GM12878 (cell line): ENCODE measurements around the gene CRTAP. TPM values are rescaled to one million over a fixed set of nuclear protein-coding genes. Genes with fewer than 3 reads are reported as not detected.

ENCODE experiments used
- ATAC-seq: fragments of 200-7000 bp; cut with Tn5 transposase; 3 replicates; pipeline ENCODE4 v1.9.1; 2020; ENCODE audit warnings: mild to moderate bottlenecking, moderate library complexity
- BruUV-seq: library from RNA; stranded (reverse); fragments of 400-500 nt; replicated peaks from 2 replicates; lab custom pipeline; 2021; lab: Mats Ljungman, UMichigan
- CTCF ChIA-PET: fragments of 300-600 bp; sonication (Branson Sonifier 250); formaldehyde crosslinking; extraction: SDS; loops from one replicate; lab custom pipeline; 2021; ENCODE audit warnings: inconsistent platforms; lab: Yijun Ruan, JAX
- POLR2A ChIA-PET: fragments of 350-600 bp; formaldehyde crosslinking; extraction: SDS; loops from one replicate; lab custom pipeline; 2021; ENCODE audit warnings: inconsistent platforms; lab: Charles Lee
- RAD21 ChIA-PET: fragments of 300-600 bp; sonication (Branson Sonifier 250); formaldehyde crosslinking; loops from one replicate; lab custom pipeline; 2023; ENCODE audit warnings: antibody characterized with exemption; ENCODE audit not compliant: unreplicated experiment; lab: Charles Lee
- SMC1A ChIA-PET: fragments of 300-600 bp; sonication (Branson Sonifier 250); formaldehyde crosslinking; loops from one replicate; lab custom pipeline; 2023; ENCODE audit not compliant: unreplicated experiment, uncharacterized antibody; lab: Charles Lee
- DNase-seq: peaks from one replicate; pipeline ENCODE4 v3.0.0-alpha.2; 2011; ENCODE audit warnings: low read depth, low spot score
- FAIRE-seq: peaks from 3 replicates; lab custom pipeline; 2011; peaks lifted over from hg19 to GRCh38; lab: Jason Lieb, UNC
- H2AFZ ChIP-seq: 2 replicates; pipeline ENCODE4 v1.6.0; 2011; ENCODE audit warnings: low read depth, low read length, control low read depth; ENCODE audit not compliant: control insufficient read depth
- H3K27ac ChIP-seq: 2 replicates; pipeline ENCODE4 v1.5.1; 2011; ENCODE audit warnings: control low read depth; ENCODE audit not compliant: control insufficient read depth, insufficient read depth
- H3K27me3 ChIP-seq, 2 experiments: replicated peaks in 1 of 2; 2 replicates each; pipeline versions ENCODE4 v1.6.0 to v1.6.1; 2011; ENCODE audit warnings: low read length in 1 of 2; ENCODE audit not compliant: control insufficient read depth in 2 of 2, insufficient read depth in 2 of 2
- H3K36me3 ChIP-seq, 2 experiments: 2 replicates each; pipeline ENCODE4 v1.5.1; 2011; ENCODE audit warnings: low read length in 1 of 2; ENCODE audit not compliant: control insufficient read depth in 2 of 2, insufficient read depth in 2 of 2
- H3K4me1 ChIP-seq: 2 replicates; pipeline ENCODE4 v1.6.1; 2011; ENCODE audit warnings: mild to moderate bottlenecking, low read length, moderate library complexity, mixed read lengths; ENCODE audit not compliant: control insufficient read depth, insufficient read depth
- H3K4me2 ChIP-seq: 2 replicates; pipeline ENCODE4 v1.6.0; 2011; ENCODE audit warnings: control low read depth; ENCODE audit not compliant: control insufficient read depth, insufficient read depth
- H3K4me3 ChIP-seq: fragments of 200-600 bp; sonication (generic); 2 replicates; pipeline ENCODE4 v1.5.1; 2016
- H3K79me2 ChIP-seq: 2 replicates; pipeline ENCODE4 v1.6.0; 2011; ENCODE audit warnings: low read length; ENCODE audit not compliant: control insufficient read depth, insufficient read depth
- H3K9ac ChIP-seq: 2 replicates; pipeline ENCODE4 v1.8.0; 2011; ENCODE audit warnings: low read length, control low read depth, mixed read lengths; ENCODE audit not compliant: control insufficient read depth, insufficient read depth
- H3K9me3 ChIP-seq: replicated peaks from 3 replicates; pipeline ENCODE4 v1.5.1; 2011; ENCODE audit warnings: mild to moderate bottlenecking, low read length; ENCODE audit not compliant: control insufficient read depth, insufficient read depth
- H4K20me1 ChIP-seq: 2 replicates; pipeline ENCODE4 v1.6.0; 2011; ENCODE audit not compliant: control insufficient read depth, insufficient read depth
- EGR1 ChIP-seq, 2 experiments: IDR thresholded peaks; 1 replicate in 1 of 2; 2 replicates in 1 of 2; pipeline ENCODE4 v1.6.1; 2011 to 2012; ENCODE audit warnings: low read depth in 2 of 2, low read length in 2 of 2, borderline replicate concordance in 1 of 2, mild to moderate bottlenecking in 1 of 2, moderate library complexity in 1 of 2
- MEF2B ChIP-seq: fragments of 450-650 bp; IDR thresholded peaks from 2 replicates; pipeline ENCODE4 v1.6.1; 2018; ENCODE audit warnings: mild to moderate bottlenecking, moderate library complexity; ENCODE audit not compliant: partially characterized antibody, poor library complexity, severe bottlenecking
- MXI1 ChIP-seq: fragments of 150-350 bp; IDR thresholded peaks from 2 replicates; pipeline ENCODE4 v1.6.1; 2011; ENCODE audit warnings: low read depth, mild to moderate bottlenecking, inconsistent platforms, low read length, improper control_type of control experiment
- NBN ChIP-seq: fragments of 450-650 bp; IDR thresholded peaks from 2 replicates; pipeline ENCODE4 v1.6.1; 2016
- NFYB ChIP-seq: IDR thresholded peaks from 2 replicates; pipeline ENCODE4 v1.6.1; 2011; ENCODE audit warnings: low read depth, mild to moderate bottlenecking, low read length, improper control_type of control experiment, moderate library complexity; ENCODE audit not compliant: insufficient read depth
- POU2F2 ChIP-seq: IDR thresholded peaks from 3 replicates; pipeline ENCODE4 v1.6.1; 2011; ENCODE audit warnings: low read depth, mild to moderate bottlenecking, low read length, borderline replicate concordance
- SREBF2 ChIP-seq: IDR thresholded peaks from 2 replicates; pipeline ENCODE4 v1.6.1; 2012; ENCODE audit warnings: mild to moderate bottlenecking, low read length
- STAT1 ChIP-seq: fragments of 450-650 bp; conservative IDR thresholded peaks from 2 replicates; pipeline ENCODE4 v1.6.1; 2014; ENCODE audit warnings: antibody characterized with exemption, mild to moderate bottlenecking
- TCF7 ChIP-seq: IDR thresholded peaks from 2 replicates; pipeline ENCODE4 v1.6.1; 2014; ENCODE audit warnings: antibody characterized with exemption, borderline replicate concordance
- YBX1 ChIP-seq: fragments of 450-650 bp; IDR thresholded peaks from 2 replicates; pipeline ENCODE4 v1.6.1; 2016; ENCODE audit warnings: antibody characterized with exemption
- ZNF274 ChIP-seq: IDR thresholded peaks from one replicate; pipeline ENCODE4 v1.8.0; 2011; ENCODE audit not compliant: insufficient read length, insufficient read depth
- ZZZ3 ChIP-seq: IDR thresholded peaks from 2 replicates; pipeline ENCODE4 v1.6.1; 2011; ENCODE audit warnings: low read depth; ENCODE audit not compliant: control insufficient read depth, insufficient read length
- WGBS: methylation state at CpG from one replicate; pipeline ENCODE4 v1.1.6; 2016; ENCODE audit warnings: low lambda C conversion rate; ENCODE audit not compliant: insufficient replicate concordance, insufficient coverage; ENCODE audit errors: missing lambda C conversion rate; 5-methylcytosine and 5-hydroxymethylcytosine counted together
- in situ Hi-C: fragments of 300-500 bp; cut with MboI; formaldehyde crosslinking; loops from 9 replicates; pipeline ENCODE4 v1.14.3; 2018; ENCODE audit warnings: mixed read lengths
- intact Hi-C: fragments of 100-400 bp; cut with micrococcal nuclease; formaldehyde crosslinking; loops from one replicate; pipeline ENCODE4 v1.14.2; 2022; ENCODE audit not compliant: unreplicated experiment
- polyA plus RNA-seq, 11 experiments: library from polyadenylated mRNA; depleted of rRNA in 4 of 11; unstranded in 6 of 11; stranded (reverse) in 5 of 11; fragments of >200 nt; fragmentation: Nextera tagmentation in 4 of 11; fragmentation: Illumina TruSeq in 1 of 11; extraction: Ambion mirVana in 4 of 11; extraction: Trizol in 1 of 11; gene quantifications; 1 replicate in 1 of 11; 2 replicates in 10 of 11; pipeline versions ENCODE4 v1.2.1 to v1.2.3, GENCODE V29; 2011 to 2016; ENCODE audit warnings: inconsistent platforms in 2 of 11, missing spikeins in 2 of 11, low read depth in 1 of 11
- total RNA-seq, 4 experiments: library from RNA; depleted of rRNA in 3 of 4; stranded (reverse); fragments of >200 nt in 3 of 4; fragmentation: Illumina TruSeq in 1 of 4; extraction: Trizol in 1 of 4; gene quantifications; 2 replicates each; pipeline versions ENCODE4 v1.2.1 to v1.2.3, GENCODE V29; 2013 to 2021

The CRTAP gene
- total and polyA plus RNA-seq, 10 of the 15 experiments (the other 5 are each of a cell fraction or from before 2014, with no cell fraction given) = 6.0 to 42.3 (median 23.3) TPM

DNA sequence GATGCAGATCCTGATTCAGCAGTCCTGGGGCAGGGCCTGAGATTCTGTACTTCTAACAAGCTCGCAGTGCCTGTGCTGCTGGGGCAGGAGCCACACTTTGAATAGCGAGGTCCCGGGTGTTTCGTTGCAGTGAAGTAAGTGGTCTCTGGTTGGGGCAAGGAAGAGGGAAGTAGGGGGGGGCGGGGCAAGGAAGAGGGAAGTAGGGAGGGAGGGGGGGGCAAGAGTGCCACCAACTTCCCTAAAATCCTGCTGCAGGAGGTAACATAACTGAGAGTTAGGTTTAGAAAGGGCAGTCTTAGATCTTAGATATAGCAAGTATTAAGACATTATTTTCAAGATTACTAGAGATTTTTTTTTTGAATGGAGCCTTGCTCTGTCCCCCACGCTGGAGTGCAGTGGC is 35.5 kb downstream of the CRTAP start:
- ChIA-PET RAD21 (no interaction called here), SMC1A (interaction anchor here (1.0 to 1.4 kb wide), 2 partner anchors 18 to 224 kb away, joined by 4 to 5 read pairs; no protein-coding TSS in a partner anchor), CTCF (interaction anchor here (1.1 to 13.7 kb wide), 2 partner anchors 9 to 17 kb away, joined by 3 to 136 read pairs; no protein-coding TSS in a partner anchor), POLR2A (no interaction called here)
- no peaks in the 10 kb centered on the region for H3K9me3 ChIP-seq
- H4K20me1 ChIP-seq = no peaks in the 10 kb centered on the region
- no peak overlapping the region for H2AFZ ChIP-seq
- no peaks in the 10 kb centered on the region for H3K4me1 ChIP-seq
- DNase-seq (no peak), ATAC-seq (no peak), FAIRE-seq (no peak)
- no peak overlapping the region for H3K4me3 ChIP-seq
- H3K79me2 ChIP-seq = no peaks in the 10 kb centered on the region
- no TSS peak for BruUV-seq
- TF ChIP-seq SREBF2 (no peak), ZZZ3 (no peak), MXI1 (no peak), POU2F2 (no peak), EGR1 (IDR thresholded peaks at IDR 0.05; ENCODE audit: borderline replicate concordance in 1 of 2, low read depth in 2 of 2, low read length in 2 of 2) (no peak), YBX1 (no peak), MEF2B (no peak), TCF7 (no peak), NBN (no peak), ZNF274 (no peak), NFYB (no peak), STAT1 (no peak)
- no peaks in the 10 kb centered on the region for H3K36me3 ChIP-seq
- H3K9ac ChIP-seq = no peak overlapping the region
- in situ Hi-C loops (no loop called here), intact Hi-C loops (no loop called here)
- H3K4me2 ChIP-seq = no peak overlapping the region
- no peak overlapping the region for H3K27ac ChIP-seq
- WGBS = 79% methylated on average over 5 of the region's 6 CpGs
- H3K27me3 ChIP-seq = no peaks in the 10 kb centered on the region
